Cerebellar nuclear complex (tissue), 1 donor: ENCODE measurements around the gene ANKRD55.
"Not testable (repeated sequence)": the region's sequence is repeated elsewhere in the genome, so short reads cannot be mapped to it uniquely, and the experiment has no call there.

Experiments
- DNase-seq, 2 experiments: peaks; one replicate each; lab custom pipeline; 2025; lab: John Stamatoyannopoulos, UW

The ANKRD55 gene

GRCh38 chr5:56253126-56253525 is 20.0 kb upstream of the ANKRD55 start:
- no peak for DNase-seq

- DNase-seq, result no peak
These were observed 18.9 kb upstream of the ANKRD55 start for GRCh38 chr5:56251918-56252553.

- DNase-seq, result no peak
These were observed 18.3 kb upstream of the ANKRD55 start for GRCh38 chr5:56251440-56251839.

- no peak for DNase-seq
These were observed 16.9 kb upstream of the ANKRD55 start for GRCh38 chr5:56250011-56250410.

GRCh38 chr5:56249085-56249484 is 16.0 kb upstream of the ANKRD55 start:
- DNase-seq, result not testable (repeated sequence)

GRCh38 chr5:56247592-56247991 is 14.5 kb upstream of the ANKRD55 start:
- DNase-seq, result no peak

- DNase-seq, result no peak
These were observed 13.6 kb upstream of the ANKRD55 start for GRCh38 chr5:56246769-56247168.

- no peak for DNase-seq
These were observed 12.4 kb upstream of the ANKRD55 start for GRCh38 chr5:56245481-56245880.

GRCh38 chr5:56244627-56245026 is 11.5 kb upstream of the ANKRD55 start:
- DNase-seq, result no peak

- not testable (repeated sequence) for DNase-seq
These were observed 9.1 kb upstream of the ANKRD55 start for GRCh38 chr5:56242271-56242670.

- no peak for DNase-seq
These were observed 592 bp downstream of the ANKRD55 start for GRCh38 chr5:56232538-56232937.

GRCh38 chr5:56230576-56230975 is 2.6 kb downstream of the ANKRD55 start:
- no peak for DNase-seq

GRCh38 chr5:56229111-56229510 is 4.0 kb downstream of the ANKRD55 start:
- DNase-seq, result no peak

GRCh38 chr5:56228631-56229030 is 4.5 kb downstream of the ANKRD55 start:
- DNase-seq, result no peak

GRCh38 chr5:56227691-56228090 is 5.4 kb downstream of the ANKRD55 start:
- DNase-seq, result no peak

GRCh38 chr5:56223298-56223697 is 9.8 kb downstream of the ANKRD55 start:
- not testable (repeated sequence) for DNase-seq

GRCh38 chr5:56221601-56222000 is 11.5 kb downstream of the ANKRD55 start:
- not testable (repeated sequence) for DNase-seq

- no peak for DNase-seq
These were observed 17.9 kb downstream of the ANKRD55 start for GRCh38 chr5:56215019-56215830.

- not testable (repeated sequence) for DNase-seq
These were observed 19.1 kb downstream of the ANKRD55 start for GRCh38 chr5:56213886-56214535.

- no peak for DNase-seq
These were observed 20.8 kb downstream of the ANKRD55 start for GRCh38 chr5:56212130-56212879.

- DNase-seq, result no peak
These were observed 21.7 kb downstream of the ANKRD55 start for GRCh38 chr5:56211298-56211865.

GRCh38 chr5:56208681-56209080 is 24.4 kb downstream of the ANKRD55 start:
- no peak for DNase-seq
